NAMALWA (cell line): ENCODE results near the gene PACS2.

Experiments used
- DNase-seq: peaks from one replicate; pipeline ENCODE4 v3.0.0-alpha.2; 2015; ENCODE audit warnings: low spot score

PACS2 gene

GRCh38 chr14:105408592-105408991, 94.0 kb downstream of the PACS2 start:
- no peak for DNase-seq

GRCh38 chr14:105409364-105409763, 94.8 kb downstream of the PACS2 start:
- no peak for DNase-seq

GRCh38 chr14:105410642-105411016, 96.1 kb downstream of the PACS2 start:
- no peak for DNase-seq

GRCh38 chr14:105411017-105411941, 96.7 kb downstream of the PACS2 start:
- DNase-seq, result no peak

- DNase-seq, result no peak
These were observed 97.6 kb downstream of the PACS2 start for GRCh38 chr14:105411985-105412770.

GRCh38 chr14:105412771-105413543, 98.4 kb downstream of the PACS2 start:
- no peak for DNase-seq

- no peak for DNase-seq
These were observed 99.0 kb downstream of the PACS2 start for GRCh38 chr14:105413544-105413886.

- DNase-seq, result peak; percentile 32
These were observed 100.2 kb downstream of the PACS2 start for GRCh38 chr14:105414456-105415371.

GRCh38 chr14:105415481-105416428, 101.2 kb downstream of the PACS2 start:
- DNase-seq, result no peak

GRCh38 chr14:105416671-105417070, 102.1 kb downstream of the PACS2 start:
- no peak for DNase-seq

- no peak for DNase-seq
These were observed 103.2 kb downstream of the PACS2 start for GRCh38 chr14:105417690-105418121.

- no peak for DNase-seq
These were observed 104.0 kb downstream of the PACS2 start for GRCh38 chr14:105418269-105419194.

- peak; percentile 39 for DNase-seq
These were observed 104.9 kb downstream of the PACS2 start, which contains the start of gene MTA1 for GRCh38 chr14:105419195-105420091. MTA1 (plus strand) TSS chr14:105419827; CDS start chr14:105420036, 209 bp downstream.

GRCh38 chr14:105420101-105420973, 105.8 kb downstream of the PACS2 start:
- no peak for DNase-seq

GRCh38 chr14:105420974-105421674, 106.6 kb downstream of the PACS2 start:
- DNase-seq, result no peak
